GM10847 (cell line): Measurements from ENCODE around the gene VKORC1.

Experiments
- POLR2A ChIP-seq: IDR thresholded peaks from 2 replicates; pipeline ENCODE4 v1.6.1; 2011; ENCODE audit not compliant: insufficient read length; ENCODE audit errors: extremely low read depth

VKORC1 gene

GRCh38 chr16:31132303-31132979 lies 37.8 kb upstream of the VKORC1 start:
- no peak for TF ChIP-seq POLR2A

DNA sequence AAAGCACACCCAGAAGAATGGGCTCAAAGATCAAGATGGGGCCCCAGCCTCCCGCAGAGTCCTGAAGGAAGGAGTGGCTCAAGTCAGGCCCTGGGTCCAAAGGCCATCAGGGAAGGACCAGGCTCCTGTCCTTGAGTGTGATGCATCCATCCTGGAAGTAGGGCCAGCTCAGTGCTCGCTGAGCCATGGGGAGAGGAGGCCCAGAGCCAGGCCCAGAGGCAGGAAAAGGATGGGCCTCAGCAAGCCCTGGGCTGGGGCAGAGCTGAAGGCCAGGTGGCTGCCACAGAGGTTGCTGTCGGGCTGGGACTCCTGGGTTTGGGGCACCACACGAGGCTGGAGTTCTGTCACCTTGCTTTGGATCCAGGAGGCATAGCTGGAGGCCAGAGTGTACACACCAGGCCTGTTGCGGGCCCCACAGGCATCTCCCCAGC lies 37.3 kb upstream of the VKORC1 start:
- TF ChIP-seq POLR2A, result no peak

- TF ChIP-seq POLR2A, result no peak
Measured at GRCh38 chr16:31131416-31131815, 36.8 kb upstream of the VKORC1 start.

DNA sequence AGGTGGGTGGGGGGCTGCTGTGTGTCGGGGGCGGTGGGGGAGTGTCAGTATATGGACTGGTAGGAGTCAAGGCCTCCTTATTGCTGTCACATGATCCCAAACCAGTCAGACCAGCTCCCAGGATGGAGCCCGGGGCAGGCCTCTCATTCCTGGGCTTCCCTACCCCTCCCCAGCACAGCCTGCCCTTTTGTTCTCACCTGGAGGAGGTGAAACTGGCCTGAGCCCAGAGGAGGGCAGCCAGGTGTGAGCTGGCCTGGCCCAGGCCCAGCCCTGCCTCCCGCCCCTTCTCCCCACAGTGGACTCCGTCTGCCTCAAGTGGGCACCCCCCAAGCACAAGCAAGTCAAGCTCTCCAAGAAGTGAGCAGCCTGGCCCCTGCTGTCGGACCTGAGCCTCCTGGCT lies 36.3 kb upstream of the VKORC1 start:
- no peak for TF ChIP-seq POLR2A

DNA sequence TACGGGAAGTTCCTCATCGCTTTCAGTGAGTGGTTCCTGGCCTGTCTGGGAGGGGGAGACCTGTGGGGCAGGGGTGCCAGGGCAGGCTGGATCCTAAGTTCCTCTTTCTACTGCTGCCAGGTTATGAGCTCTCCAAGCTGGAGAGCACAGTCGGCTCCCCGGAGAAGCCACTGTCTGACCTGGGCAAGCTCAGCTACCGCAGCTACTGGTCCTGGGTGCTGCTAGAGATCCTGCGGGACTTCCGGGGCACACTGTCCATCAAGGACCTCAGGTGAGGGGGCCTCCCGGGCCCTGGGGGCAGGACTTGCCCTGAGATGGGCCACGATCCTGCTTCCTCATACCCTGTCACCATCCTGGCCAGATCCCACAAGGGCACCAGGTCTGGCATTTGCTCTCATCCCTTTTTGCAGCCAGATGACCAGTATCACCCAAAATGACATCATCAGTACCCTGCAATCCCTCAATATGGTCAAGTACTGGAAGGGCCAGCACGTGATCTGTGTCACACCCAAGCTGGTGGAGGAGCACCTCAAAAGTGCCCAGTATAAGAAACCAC lies 35.8 kb upstream of the VKORC1 start:
- TF ChIP-seq POLR2A, result no peak

GRCh38 chr16:31129568-31130335 lies 35.2 kb upstream of the VKORC1 start:
- TF ChIP-seq POLR2A, result no peak

GRCh38 chr16:31128711-31129567 lies 34.3 kb upstream of the VKORC1 start:
- TF ChIP-seq POLR2A, result no peak

GRCh38 chr16:31127182-31127581 lies 32.6 kb upstream of the VKORC1 start:
- TF ChIP-seq POLR2A, result no peak

DNA sequence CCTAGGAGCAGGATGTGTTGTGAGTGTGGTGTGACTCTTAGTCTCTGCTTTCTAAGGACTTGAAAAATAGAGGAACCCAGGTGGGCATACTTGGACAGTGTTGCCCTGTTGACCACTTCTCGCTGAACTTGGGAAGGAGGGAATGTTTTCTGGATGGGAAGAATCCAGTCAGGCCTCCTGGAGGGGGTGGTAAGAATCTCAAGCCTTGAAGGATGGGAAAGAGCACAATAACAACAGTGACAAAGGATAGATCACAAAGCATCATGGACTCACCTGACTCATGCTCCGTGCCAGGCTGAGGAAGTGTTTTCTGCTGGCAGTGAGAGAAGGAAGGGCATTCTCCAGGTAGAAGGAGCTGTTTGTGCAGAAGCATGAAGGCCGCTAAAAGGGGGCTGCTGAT lies 31.2 kb upstream of the VKORC1 start:
- no peak for TF ChIP-seq POLR2A

- no peak for TF ChIP-seq POLR2A
Measured at GRCh38 chr16:31120129-31120528, 25.5 kb upstream of the VKORC1 start.

GRCh38 chr16:31118223-31119155 lies 23.9 kb upstream of the VKORC1 start:
- TF ChIP-seq POLR2A, result no peak

- TF ChIP-seq POLR2A, result peak; percentile 91
Measured at GRCh38 chr16:31117384-31118222, 23.0 kb upstream of the VKORC1 start, which contains the start of gene KAT8. TSS of gene KAT8 (plus strand) at chr16:31117664. CDS start at chr16:31117682, 18 bp downstream.

DNA sequence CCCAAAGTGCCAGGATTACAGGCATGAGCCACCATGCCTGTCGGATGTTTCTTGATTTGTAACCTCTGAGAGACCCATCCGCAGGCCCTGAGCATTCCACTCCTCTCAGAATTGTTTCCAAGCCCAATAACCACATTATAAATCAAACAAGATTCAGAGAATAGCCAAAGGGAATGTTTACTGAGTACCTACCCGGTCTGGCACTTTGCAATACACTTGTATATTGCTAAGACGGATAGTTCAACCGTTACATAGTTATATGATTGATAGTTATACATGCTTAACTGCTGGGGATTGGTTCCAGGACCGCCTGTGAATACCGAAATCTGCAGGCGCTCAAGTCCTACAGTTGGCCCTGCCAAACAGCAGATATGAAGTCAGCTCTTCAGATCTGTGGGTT lies 19.9 kb upstream of the VKORC1 start:
- TF ChIP-seq POLR2A, result no peak
